ENCODE data around the gene FDXACB1. TPM values are rescaled to one million over a fixed set of nuclear protein-coding genes. Genes with fewer than 3 reads are reported as not detected.
"Not testable (repeated sequence)": the region's sequence is repeated elsewhere in the genome, so short reads cannot be mapped to it uniquely, and the experiment has no call there.

FDXACB1 gene
- total RNA-seq, 1 experiment from 2014 or later: 5.2 TPM

- not testable (repeated sequence) for H3K36me3 ChIP-seq (ENCODE audit: insufficient read depth, low read length); H3K9me3 ChIP-seq (ENCODE audit: low read length); H3K4me3 ChIP-seq (ENCODE audit: low read length); H4K20me1 ChIP-seq (ENCODE audit: insufficient read depth, low read depth, low read length); H3K27ac ChIP-seq (ENCODE audit: low read length); H3K27me3 ChIP-seq (ENCODE audit: low read length); H3K79me2 ChIP-seq (ENCODE audit: low read length); DNase-seq; H3K4me1 ChIP-seq (ENCODE audit: low read length); H3K9ac ChIP-seq (ENCODE audit: low read length); H3K9me2 ChIP-seq (replicated peaks; ENCODE audit: insufficient read depth, low read length); H2AFZ ChIP-seq (ENCODE audit: low read length); H3K4me2 ChIP-seq (ENCODE audit: low read depth, low read length, poor library complexity, severe bottlenecking)
These were observed 6.1 kb upstream of the FDXACB1 start for GRCh38 chr11:111885053-111885452.

DNA sequence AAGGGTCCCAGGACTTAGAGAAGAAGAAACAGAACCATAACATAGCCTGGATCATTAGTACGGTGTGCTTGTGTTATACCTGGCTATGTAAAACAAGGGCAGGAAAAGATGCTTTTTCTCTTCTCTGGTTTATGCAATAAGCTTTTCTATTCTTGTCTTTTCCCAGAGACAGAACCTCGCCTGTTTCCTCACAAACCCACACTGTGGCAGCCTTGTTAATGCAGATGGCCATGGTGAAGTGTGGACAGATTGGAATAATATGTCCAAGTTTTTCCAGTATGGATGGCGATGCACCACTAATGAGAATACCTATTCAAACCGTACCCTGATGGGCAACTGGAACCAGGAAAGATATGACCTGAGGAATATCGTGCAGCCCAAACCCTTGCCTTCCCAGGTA is 3.2 kb upstream of the FDXACB1 start:
- Histone ChIP-seq H3K4me3 (ENCODE audit: low read length) (no peak overlapping the region), H3K27ac (ENCODE audit: low read length) (no peak overlapping the region), H3K27me3 (ENCODE audit: low read length) (no peaks in the 10 kb centered on the region), H2AFZ (ENCODE audit: low read length) (no peak overlapping the region), H3K4me1 (ENCODE audit: low read length) (peaks cover 13% of the 10 kb centered on the region), H3K36me3 (ENCODE audit: insufficient read depth, low read length) (no peaks in the 10 kb centered on the region), H3K9me3 (ENCODE audit: low read length) (no peaks in the 10 kb centered on the region), H4K20me1 (ENCODE audit: insufficient read depth, low read depth, low read length) (no peaks in the 10 kb centered on the region), H3K9me2 (replicated peaks; ENCODE audit: insufficient read depth, low read length) (no peaks in the 10 kb centered on the region), H3K79me2 (ENCODE audit: low read length) (peaks cover 14% of the 10 kb centered on the region), H3K4me2 (ENCODE audit: low read depth, low read length, poor library complexity, severe bottlenecking) (no peak overlapping the region), H3K9ac (ENCODE audit: low read length) (no peak overlapping the region)
- no peak for DNase-seq

DNA sequence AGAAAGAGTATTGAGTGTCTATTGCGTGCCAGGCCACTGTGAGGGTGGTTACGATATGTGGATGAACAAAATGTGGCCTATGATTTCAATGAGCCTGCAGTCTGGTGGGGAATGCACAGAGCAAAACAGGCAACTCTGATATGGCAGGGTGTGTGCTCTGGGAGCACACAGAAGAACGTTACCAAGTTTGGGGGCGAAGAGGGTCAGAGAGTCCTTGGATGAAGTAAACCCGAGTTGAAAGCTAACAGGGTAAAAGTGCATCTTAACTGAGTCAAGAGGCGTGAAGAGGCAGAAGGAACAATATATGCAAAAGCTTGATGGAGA is 634 bp upstream of the FDXACB1 start:
- peak overlapping the region; percentile 97 for H3K4me2 ChIP-seq (ENCODE audit: low read depth, low read length, poor library complexity, severe bottlenecking)
- no peaks in the 10 kb centered on the region for H3K36me3 ChIP-seq (ENCODE audit: insufficient read depth, low read length)
- peaks cover 13% of the 10 kb centered on the region for H3K4me1 ChIP-seq (ENCODE audit: low read length)
- peak overlapping the region; percentile 92 for H3K9ac ChIP-seq (ENCODE audit: low read length)
- H3K79me2 ChIP-seq (ENCODE audit: low read length): peaks cover 19% of the 10 kb centered on the region
- no peaks in the 10 kb centered on the region for H3K9me3 ChIP-seq (ENCODE audit: low read length)
- H3K4me3 ChIP-seq (ENCODE audit: low read length): peak overlapping the region; percentile 95
- peak overlapping the region; percentile 72 for H3K27ac ChIP-seq (ENCODE audit: low read length)
- DNase-seq: no peak
- H4K20me1 ChIP-seq (ENCODE audit: insufficient read depth, low read depth, low read length): no peaks in the 10 kb centered on the region
- no peaks in the 10 kb centered on the region for H3K27me3 ChIP-seq (ENCODE audit: low read length)
- no peaks in the 10 kb centered on the region for H3K9me2 ChIP-seq (replicated peaks; ENCODE audit: insufficient read depth, low read length)
- no peak overlapping the region; the same call in 1 of the 2 replicates for H2AFZ ChIP-seq (ENCODE audit: low read length)

DNA sequence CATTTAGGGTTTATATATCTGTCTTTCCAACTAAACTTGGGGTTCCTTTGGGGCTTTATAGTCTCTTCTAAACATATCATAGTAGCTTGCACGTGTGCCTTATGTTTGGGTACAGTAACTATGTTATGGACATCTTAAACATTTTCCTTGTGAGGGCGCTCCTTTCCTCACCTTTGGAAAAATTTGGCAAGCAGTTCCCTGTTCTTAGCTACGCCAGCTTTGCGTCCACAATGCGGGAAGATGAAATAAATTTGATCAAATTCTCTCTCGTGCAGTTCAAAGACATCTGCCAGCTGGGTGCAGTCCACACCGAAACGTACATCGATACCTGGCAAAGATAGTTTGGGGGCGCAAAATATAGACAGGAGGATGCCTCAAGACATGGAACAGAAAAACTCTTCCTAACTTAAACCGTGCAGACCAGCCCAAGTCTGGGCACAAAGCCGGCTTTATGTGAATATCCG is 548 bp downstream of the FDXACB1 start:
- peak overlapping the region; percentile 97 for H3K4me2 ChIP-seq (ENCODE audit: low read depth, low read length, poor library complexity, severe bottlenecking)
- H3K27ac ChIP-seq (ENCODE audit: low read length): peak overlapping the region; percentile 72; the same call in 1 of the 2 replicates
- H3K36me3 ChIP-seq (ENCODE audit: insufficient read depth, low read length): no peaks in the 10 kb centered on the region
- peak overlapping the region; percentile 92 for H3K9ac ChIP-seq (ENCODE audit: low read length)
- H3K4me1 ChIP-seq (ENCODE audit: low read length): peaks cover 13% of the 10 kb centered on the region
- no peaks in the 10 kb centered on the region for H4K20me1 ChIP-seq (ENCODE audit: insufficient read depth, low read depth, low read length)
- H3K9me3 ChIP-seq (ENCODE audit: low read length): no peaks in the 10 kb centered on the region
- peak overlapping the region; percentile 24; the same call in 1 of the 2 replicates for H2AFZ ChIP-seq (ENCODE audit: low read length)
- DNase-seq: no peak
- H3K79me2 ChIP-seq (ENCODE audit: low read length): peaks cover 19% of the 10 kb centered on the region
- no peaks in the 10 kb centered on the region for H3K27me3 ChIP-seq (ENCODE audit: low read length)
- peak overlapping the region; percentile 95 for H3K4me3 ChIP-seq (ENCODE audit: low read length)
- no peaks in the 10 kb centered on the region for H3K9me2 ChIP-seq (replicated peaks; ENCODE audit: insufficient read depth, low read length)

DNA sequence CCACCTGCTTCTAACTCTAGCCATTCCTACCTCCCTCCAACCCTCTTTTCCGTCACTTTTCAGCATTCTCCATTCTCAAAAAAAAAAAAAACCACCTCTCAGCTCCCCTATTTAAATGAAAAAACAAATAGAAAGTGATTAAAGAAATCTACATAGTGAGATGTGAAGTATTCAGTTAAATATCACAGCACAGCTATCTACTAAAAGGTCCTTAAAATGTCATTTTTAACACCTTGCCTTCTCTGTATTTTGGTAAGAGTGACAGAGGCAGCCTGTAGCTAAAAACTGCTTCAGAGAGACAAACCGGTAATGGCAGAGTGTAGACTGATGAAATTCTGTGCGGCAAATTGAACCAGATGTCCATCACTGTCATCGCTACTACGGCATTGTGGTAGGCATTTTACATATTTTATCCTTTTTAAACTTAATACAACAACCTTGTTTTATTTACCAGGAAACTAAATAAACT is 7.2 kb downstream of the FDXACB1 start:
- no peaks in the 10 kb centered on the region for H3K9me2 ChIP-seq (replicated peaks; ENCODE audit: insufficient read depth, low read length)
- H3K9ac ChIP-seq (ENCODE audit: low read length): peak overlapping the region; percentile 81
- H3K4me2 ChIP-seq (ENCODE audit: low read depth, low read length, poor library complexity, severe bottlenecking): peak overlapping the region; percentile 98
- peaks cover 8% of the 10 kb centered on the region; the same call in 1 of the 2 replicates for H3K79me2 ChIP-seq (ENCODE audit: low read length)
- no peaks in the 10 kb centered on the region for H3K27me3 ChIP-seq (ENCODE audit: low read length)
- no peaks in the 10 kb centered on the region for H4K20me1 ChIP-seq (ENCODE audit: insufficient read depth, low read depth, low read length)
- H3K4me1 ChIP-seq (ENCODE audit: low read length): peaks cover 16% of the 10 kb centered on the region
- H2AFZ ChIP-seq (ENCODE audit: low read length): peak overlapping the region; percentile 71; the same call in 1 of the 2 replicates
- H3K9me3 ChIP-seq (ENCODE audit: low read length): no peaks in the 10 kb centered on the region
- no peaks in the 10 kb centered on the region for H3K36me3 ChIP-seq (ENCODE audit: insufficient read depth, low read length)
- H3K27ac ChIP-seq (ENCODE audit: low read length): peak overlapping the region; percentile 64
- peak overlapping the region; percentile 88 for H3K4me3 ChIP-seq (ENCODE audit: low read length)
- peak; percentile 49 for DNase-seq

DNA sequence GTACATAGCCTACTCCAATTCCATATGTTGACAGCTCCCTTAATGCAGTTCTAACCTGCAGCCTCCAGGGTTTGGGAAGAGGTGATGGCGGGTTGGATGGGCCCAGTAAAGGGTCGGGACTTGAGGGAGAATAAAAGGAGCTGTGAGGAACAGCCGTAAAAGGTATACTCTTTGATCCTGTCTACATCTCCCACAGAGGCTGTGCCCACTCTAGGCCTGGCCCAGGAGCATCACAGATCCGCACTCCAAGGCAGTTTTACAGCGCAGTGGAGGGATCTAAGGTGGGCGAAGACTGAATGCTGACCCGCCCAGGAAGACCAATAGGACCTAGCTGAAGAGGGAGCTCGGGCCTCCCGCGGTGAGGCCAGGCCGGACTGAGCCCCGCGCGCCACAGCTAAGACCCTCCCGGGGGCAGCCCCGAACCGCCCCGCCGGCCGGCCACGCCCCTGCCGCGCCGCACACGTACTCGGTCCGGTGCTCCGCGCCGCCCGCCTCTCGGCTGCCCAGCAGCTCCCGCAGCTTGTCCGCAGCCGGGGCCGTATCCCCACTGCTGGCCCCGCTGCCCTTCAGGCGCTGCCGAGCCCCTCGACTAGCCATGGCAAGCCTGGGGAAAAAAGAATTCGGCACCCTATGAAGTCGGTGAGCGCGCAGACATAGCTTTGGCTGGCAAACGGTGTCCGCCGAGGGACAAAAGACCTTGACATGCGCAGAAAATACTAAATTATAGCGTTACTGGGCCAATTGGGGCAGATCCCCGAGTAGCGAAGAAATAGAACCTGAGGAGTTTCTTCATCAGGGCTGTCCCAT is 7.9 kb downstream of the FDXACB1 start, which contains the start of gene ALG9:
Gene ALG9 (minus strand): TSS at position 696 of the 807 bp plus-strand sequence. CDS start 99 bp downstream, at position 597.
- peak within 1 kb of the TSS; percentile 71 for H2AFZ ChIP-seq (ENCODE audit: low read length)
- no peaks in the 10 kb centered on the region for H3K36me3 ChIP-seq (ENCODE audit: insufficient read depth, low read length)
- H3K9me3 ChIP-seq (ENCODE audit: low read length): no peaks in the 10 kb centered on the region
- peak within 1 kb of the TSS; percentile 88 for H3K4me3 ChIP-seq (ENCODE audit: low read length)
- peak within 1 kb of the TSS; percentile 64 for H3K27ac ChIP-seq (ENCODE audit: low read length)
- peaks cover 16% of the 10 kb centered on the region for H3K4me1 ChIP-seq (ENCODE audit: low read length)
- peak within 1 kb of the TSS; percentile 98 for H3K4me2 ChIP-seq (ENCODE audit: low read depth, low read length, poor library complexity, severe bottlenecking)
- peak within 1 kb of the TSS; percentile 81 for H3K9ac ChIP-seq (ENCODE audit: low read length)
- H3K79me2 ChIP-seq (ENCODE audit: low read length): peaks cover 8% of the 10 kb centered on the region; the same call in 1 of the 2 replicates
- no peaks in the 10 kb centered on the region for H4K20me1 ChIP-seq (ENCODE audit: insufficient read depth, low read depth, low read length)
- peak; percentile 83 for DNase-seq
- no peaks in the 10 kb centered on the region for H3K27me3 ChIP-seq (ENCODE audit: low read length)
- no peaks in the 10 kb centered on the region for H3K9me2 ChIP-seq (replicated peaks; ENCODE audit: insufficient read depth, low read length)

DNA sequence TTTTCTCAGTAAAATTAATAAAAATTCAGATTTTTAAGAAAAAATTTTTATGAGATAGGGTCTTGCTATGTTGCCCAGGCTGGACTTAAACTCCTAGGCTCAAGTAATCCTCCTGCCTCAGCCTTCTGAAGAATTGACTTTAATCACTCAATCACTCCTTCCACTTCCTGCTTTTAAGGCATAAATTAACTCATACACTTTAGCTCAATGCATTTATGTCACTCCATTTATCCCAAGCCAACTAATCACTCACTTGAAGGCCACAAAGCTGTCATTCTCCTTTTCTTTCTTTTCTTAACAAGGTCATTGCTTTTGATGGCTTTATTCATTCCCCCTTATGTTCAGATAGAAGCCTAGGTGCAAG is 8.5 kb downstream of the FDXACB1 start:
- peak overlapping the region; percentile 88 for H3K4me3 ChIP-seq (ENCODE audit: low read length)
- no peaks in the 10 kb centered on the region for H3K27me3 ChIP-seq (ENCODE audit: low read length)
- H3K79me2 ChIP-seq (ENCODE audit: low read length): peaks cover 8% of the 10 kb centered on the region; the same call in 1 of the 2 replicates
- H4K20me1 ChIP-seq (ENCODE audit: insufficient read depth, low read depth, low read length): no peaks in the 10 kb centered on the region
- peak overlapping the region; percentile 81 for H3K9ac ChIP-seq (ENCODE audit: low read length)
- H3K9me2 ChIP-seq (replicated peaks; ENCODE audit: insufficient read depth, low read length): no peaks in the 10 kb centered on the region
- peaks cover 16% of the 10 kb centered on the region for H3K4me1 ChIP-seq (ENCODE audit: low read length)
- H3K27ac ChIP-seq (ENCODE audit: low read length): peak overlapping the region; percentile 64
- peak overlapping the region; percentile 98 for H3K4me2 ChIP-seq (ENCODE audit: low read depth, low read length, poor library complexity, severe bottlenecking)
- no peaks in the 10 kb centered on the region for H3K9me3 ChIP-seq (ENCODE audit: low read length)
- no peak for DNase-seq
- H3K36me3 ChIP-seq (ENCODE audit: insufficient read depth, low read length): no peaks in the 10 kb centered on the region
- no peak overlapping the region for H2AFZ ChIP-seq (ENCODE audit: low read length)

DNA sequence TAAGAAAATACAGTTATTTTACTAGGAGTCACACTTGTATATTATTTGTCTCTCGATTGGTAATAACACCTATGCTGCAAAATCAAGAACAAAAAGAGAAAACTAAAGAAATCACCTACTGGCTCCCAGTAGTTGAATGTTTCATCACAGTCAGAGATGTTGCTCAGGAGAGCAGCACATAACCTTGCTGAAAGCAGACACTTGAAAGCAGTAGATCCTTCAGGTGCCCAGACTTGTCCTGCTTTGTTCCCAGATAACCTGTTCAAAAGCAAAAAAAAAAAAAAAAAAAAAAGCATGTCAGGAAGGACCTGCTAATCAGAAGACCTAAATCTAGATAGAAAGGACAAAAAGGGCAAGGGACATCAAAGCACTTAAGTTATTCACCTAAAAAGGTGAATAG is 8.9 kb downstream of the FDXACB1 start:
- peak overlapping the region; percentile 88; the same call in 1 of the 2 replicates for H3K4me3 ChIP-seq (ENCODE audit: low read length)
- H3K9ac ChIP-seq (ENCODE audit: low read length): peak overlapping the region; percentile 81; the same call in 1 of the 2 replicates
- H3K27ac ChIP-seq (ENCODE audit: low read length): no peak overlapping the region
- no peaks in the 10 kb centered on the region for H4K20me1 ChIP-seq (ENCODE audit: insufficient read depth, low read depth, low read length)
- DNase-seq: no peak
- H3K9me2 ChIP-seq (replicated peaks; ENCODE audit: insufficient read depth, low read length): no peaks in the 10 kb centered on the region
- peak overlapping the region; percentile 98 for H3K4me2 ChIP-seq (ENCODE audit: low read depth, low read length, poor library complexity, severe bottlenecking)
- no peak overlapping the region for H2AFZ ChIP-seq (ENCODE audit: low read length)
- H3K9me3 ChIP-seq (ENCODE audit: low read length): no peaks in the 10 kb centered on the region
- peaks cover 16% of the 10 kb centered on the region for H3K4me1 ChIP-seq (ENCODE audit: low read length)
- peaks cover 8% of the 10 kb centered on the region; the same call in 1 of the 2 replicates for H3K79me2 ChIP-seq (ENCODE audit: low read length)
- H3K27me3 ChIP-seq (ENCODE audit: low read length): no peaks in the 10 kb centered on the region
- H3K36me3 ChIP-seq (ENCODE audit: insufficient read depth, low read length): peaks cover 3% of the 10 kb centered on the region; the same call in 1 of the 2 replicates

Data from Karpas-422 (cell line).